ENCODE data around the gene POLH.
"Not testable (repeated sequence)": the region's sequence is repeated elsewhere in the genome, so short reads cannot be mapped to it uniquely, and the experiment has no call there.

Gene POLH

DNA sequence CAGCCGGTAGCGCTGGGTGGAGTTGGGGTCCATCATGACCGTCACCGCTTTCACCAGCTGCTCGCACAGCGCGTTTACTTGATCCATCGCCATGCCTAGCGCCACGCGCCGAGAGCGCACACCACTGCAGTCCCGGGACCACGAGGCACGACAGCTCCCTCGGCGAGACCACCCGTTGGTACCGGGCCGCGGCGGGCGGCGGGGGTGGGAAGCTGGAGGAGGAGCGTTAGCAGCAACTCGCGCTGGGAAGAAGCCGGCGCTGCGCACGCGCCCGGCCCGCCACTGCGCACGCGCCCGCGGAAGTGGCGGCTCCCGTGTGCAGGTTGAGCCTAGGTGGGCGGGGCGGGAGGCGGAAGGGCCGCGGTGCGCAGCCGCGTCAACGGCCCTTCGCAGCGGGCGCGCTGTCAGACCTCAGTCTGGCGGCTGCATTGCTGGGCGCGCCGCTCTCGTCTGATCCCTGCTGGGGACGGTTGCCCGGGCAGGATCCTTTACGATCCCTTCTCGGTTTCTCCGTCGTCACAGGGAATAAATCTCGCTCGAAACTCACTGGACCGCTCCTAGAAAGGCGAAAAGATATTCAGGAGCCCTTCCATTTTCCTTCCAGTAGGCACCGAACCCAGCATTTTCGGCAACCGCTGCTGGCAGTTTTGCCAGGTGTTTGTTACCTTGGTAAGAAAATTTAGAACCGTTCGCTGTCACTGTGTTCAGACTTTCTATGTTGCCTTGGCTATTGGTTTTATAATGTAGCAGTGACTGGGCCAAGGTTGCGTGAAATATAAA, at the start of gene POLH, which contains the start of gene XPO5:
TSS of gene POLH (plus strand) at position 414 of the 780 bp plus-strand sequence. CDS start 6,135 bp downstream, outside the sequence.
TSS of gene XPO5 (minus strand) at position 267 of the 780 bp plus-strand sequence. CDS start at position 93, 174 bp downstream.
- DNase-seq: peak; percentile 90

DNA sequence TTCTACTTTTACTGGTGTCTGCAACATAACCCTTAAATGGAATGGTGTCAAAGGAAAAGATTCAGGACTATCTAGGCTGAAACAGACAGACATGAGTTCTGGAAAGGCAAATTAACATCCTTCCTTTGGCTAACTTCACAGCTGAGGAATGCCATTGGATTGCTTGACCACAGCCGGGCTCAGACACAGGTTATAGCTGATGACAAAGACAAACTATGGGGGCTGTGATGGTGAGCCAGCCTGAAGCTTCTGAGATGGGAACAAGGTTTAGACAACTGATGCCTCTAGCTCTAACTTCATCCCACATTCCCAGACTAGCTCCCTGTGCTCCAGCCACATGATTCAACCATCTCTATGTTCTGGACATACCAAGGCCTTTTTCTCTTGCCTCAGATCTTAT, 43.8 kb upstream of the POLH start:
- no peak for DNase-seq

DNA sequence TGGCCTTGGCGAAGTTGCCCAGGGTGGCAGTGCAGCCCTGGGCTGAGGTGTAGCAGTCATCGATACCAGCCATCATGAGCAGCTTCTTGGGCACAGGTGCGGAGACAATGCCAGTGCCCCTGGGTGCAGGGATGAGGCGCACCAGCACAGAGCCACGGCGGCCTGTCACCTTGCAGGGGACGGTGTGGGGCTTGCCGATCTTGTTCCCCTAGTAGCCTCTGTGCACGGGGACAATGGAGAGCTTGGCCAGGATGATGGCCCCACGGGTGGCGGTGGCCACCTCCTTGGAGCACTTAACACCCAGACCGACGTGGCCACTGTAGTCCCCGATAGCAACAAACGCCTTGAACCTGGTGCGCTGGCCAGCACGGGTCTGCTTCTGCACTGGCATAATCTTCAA, 37.0 kb upstream of the POLH start:
- DNase-seq: not testable (repeated sequence)

DNA sequence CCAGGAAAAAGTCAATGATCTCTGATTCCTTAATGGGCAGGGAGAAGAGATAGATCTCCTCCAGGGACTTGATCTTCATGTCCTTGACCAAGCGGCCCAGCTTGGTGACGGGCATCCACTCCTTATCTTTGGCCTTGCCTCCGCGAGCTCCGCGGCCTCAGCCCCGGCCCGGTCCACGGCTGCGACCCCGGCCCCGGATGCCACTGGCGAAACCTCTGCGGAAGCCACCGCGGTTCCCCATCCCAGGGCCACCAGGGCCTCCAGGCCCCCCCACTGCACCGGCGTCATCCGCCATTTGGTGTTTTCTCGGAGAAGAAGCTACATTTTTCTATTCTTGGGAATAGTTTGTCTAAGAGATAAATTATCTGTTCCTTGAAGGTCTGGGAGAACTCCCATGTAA, 36.6 kb upstream of the POLH start:
- not testable (repeated sequence) for DNase-seq

DNA sequence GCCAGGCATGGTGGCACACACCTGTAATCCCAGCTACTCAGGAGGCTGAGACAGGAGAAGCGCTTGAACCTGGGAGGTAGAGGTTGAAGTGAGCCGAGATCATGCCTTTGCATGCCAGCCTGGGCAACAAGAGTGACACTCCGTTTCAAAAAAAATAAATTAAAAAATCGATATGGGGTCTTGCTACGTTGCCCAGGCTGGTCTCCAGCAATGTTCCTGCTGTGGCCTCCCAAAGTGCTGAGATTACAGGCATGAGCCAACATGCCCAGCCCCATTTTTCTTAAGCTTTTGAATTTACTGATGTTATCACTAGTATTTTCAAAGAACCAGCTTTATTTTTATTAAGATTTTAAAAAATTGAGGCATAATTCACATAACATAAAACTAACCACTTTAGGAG, 35.5 kb upstream of the POLH start:
- no peak for DNase-seq

DNA sequence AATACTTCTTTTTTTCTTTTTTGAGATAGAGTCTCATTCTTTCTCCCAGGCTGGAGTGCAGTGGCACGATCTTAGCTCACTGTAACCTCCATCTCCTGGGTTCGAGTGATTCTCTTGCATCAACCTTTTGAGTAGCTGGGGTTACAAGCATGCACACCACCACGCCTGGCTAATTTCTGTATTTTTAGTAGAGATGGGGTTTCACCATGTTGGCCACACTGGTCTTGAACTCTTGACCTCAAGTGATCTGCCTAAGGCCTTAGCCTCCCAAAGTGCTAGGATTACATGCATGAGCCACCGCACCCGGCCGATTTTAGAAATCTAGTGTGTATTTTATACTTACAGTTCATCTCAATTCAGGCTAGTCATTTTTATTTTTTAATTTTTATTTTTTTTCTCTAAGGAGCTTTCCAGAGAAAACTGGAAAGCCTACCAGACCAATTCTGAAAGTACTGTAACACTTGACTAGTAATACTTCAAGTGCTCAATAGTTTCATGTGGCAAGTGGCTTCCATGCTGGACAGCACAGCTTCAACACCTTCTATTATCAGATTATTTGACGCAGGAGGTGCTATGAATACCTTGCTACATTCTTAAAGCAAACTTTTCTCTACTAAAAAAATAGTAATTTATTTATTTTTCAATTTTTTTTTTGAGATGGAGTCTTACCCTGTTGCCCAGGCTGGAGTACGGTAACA, 34.1 kb upstream of the POLH start:
- no peak for DNase-seq

DNA sequence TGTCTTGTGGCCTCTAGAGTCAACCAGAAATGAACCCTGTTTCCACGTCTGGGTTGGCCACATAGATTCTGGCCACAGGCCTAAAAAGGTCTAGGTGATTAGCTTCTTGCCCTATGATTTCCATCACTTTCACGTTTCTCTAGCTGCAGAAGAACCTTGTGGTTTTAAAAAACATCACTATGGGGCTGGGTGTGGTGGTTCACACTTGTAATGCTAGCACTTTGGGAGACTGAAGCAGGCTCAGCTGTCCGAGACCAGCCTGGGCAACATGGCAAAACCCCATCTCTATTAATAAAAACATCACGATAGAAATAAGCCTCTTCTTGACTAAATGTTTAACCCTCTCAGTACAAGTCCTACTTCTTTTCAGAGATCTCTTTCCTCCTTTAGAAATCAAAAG, 31.5 kb upstream of the POLH start:
- no peak for DNase-seq

DNA sequence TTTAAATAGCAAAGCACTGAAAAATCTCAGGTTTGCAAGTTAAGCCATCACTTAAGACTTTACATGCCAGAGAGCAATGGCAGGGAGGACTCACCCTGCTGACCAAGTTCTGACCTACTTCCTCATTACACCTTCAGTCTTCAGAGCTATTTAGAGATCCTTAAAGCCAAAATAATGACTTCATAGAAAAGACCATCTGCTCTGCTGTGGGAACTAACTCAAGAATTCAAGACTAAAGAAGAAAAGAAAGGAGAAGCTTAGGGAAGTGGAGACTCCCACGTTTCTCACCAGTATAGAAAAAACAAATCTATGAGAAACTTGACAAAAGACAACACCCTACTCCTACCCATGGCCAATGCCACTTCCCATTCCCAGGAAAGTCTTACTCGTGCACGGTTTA, 28.8 kb upstream of the POLH start:
- no peak for DNase-seq

DNA sequence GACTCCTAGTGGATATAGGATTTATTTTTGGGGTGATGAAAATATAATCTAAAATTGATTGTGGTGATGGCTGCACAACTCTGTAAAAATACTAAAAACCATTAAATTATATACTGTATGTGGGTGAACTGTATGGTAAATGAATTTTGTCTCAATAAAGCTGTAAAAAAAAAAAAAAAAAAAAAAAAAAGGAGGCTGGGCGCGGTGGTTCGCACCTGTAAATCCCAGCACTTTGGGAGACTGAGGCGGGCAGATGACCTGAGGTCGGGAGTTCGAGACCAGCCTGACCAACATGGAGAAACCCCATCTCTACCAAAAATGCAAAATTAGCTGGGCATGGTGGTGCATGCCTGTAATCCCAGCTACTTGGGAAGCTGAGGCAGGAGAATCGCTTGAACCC, 18.4 kb upstream of the POLH start:
- DNase-seq: not testable (repeated sequence)

DNA sequence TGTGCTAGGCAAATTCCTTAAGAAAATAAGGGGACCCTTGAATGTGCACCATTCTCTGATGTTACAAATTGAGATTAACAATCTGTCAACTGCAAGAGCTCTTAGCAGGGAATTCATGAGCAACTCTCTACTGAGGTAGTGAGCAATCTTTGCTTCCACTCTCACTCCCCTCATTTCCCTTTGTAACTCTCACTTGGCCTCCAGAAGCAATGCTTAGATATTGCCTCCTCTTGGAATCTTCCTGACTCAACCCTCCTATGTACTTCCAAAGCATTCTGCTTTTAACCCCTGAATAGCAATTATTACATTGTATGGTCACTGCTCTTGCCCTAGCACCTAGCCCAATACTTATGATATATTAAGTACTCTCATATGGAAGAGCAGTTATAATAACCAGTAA, 16.7 kb upstream of the POLH start:
- DNase-seq: no peak

DNA sequence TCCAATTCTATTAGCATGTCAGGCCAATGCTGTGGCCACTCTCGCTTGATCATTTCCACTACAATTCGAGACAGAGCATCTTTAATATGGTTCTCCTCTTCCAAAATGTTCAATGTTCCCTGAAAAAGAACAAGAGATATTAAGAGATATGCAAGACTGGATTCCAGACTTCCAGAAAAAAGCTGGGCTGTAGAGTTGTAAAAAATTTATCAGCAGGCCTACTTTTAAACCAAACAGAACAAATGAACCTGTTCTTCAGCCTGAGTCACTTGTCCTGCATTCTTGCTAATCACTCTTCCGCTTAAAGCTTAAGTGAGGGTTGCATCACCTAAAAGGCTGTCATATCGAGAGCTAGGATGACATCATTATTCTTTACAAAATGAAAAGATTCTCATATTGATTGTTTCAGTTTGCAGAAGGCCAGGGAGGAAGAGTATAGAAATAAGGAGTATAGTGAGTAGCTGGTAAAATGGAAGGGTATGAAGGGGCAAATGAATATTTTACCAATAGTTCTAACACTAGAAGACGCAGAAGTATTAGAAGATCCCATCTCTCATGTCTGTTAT, 5.0 kb upstream of the POLH start:
- no peak for DNase-seq

DNA sequence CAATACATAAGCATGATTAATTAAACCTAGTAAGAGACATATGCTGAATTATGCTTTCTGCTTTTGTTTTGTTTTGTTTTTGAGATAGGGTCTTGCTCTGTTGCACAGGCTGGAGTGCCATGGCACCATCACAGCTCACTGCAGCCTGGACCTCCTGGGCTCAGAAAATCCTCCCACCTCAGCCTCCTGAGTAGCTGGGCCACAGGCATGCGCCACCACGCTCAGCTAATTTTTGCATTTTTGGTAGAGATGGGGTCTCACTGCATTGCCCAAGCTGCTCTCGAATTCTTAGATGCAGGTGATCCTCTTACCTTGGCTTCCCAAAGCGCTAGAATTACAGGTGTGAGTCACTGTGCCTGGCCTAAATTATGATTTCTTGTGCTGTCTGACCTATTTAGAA, 4.0 kb upstream of the POLH start:
- DNase-seq: no peak

DNA sequence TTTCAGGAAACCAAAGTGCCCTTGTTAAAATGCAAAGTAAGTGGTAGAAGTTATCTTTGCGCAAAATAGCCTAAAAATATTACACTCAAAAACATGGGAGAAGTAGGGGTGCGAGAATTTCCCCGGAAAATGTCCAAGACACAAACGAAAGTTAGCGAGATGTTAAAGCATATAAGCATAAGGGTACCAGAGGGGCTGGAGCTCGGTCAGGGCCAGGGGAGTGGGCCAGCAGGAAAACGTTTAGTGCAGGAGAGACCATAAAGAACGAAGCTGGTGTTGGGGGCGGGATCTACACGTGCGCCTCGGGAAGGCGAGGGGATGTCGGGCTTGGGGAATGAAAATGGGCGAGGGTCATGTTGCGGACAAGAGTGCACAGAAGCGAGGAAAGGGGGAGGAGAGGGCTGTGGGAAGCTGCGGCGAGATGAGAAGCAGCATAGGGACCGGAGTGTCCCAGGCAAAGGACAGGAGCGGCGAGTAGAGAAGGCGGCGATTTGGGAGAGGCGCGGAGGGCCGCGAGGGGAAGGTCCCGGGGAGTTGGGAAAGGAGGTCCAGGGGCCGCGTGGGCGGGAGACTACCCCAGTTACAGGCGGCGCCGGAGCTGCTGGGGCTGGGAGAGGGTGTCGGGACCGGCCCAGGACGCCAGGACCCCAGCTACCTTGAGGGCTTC, 747 bp upstream of the POLH start:
- DNase-seq: no peak

DNA sequence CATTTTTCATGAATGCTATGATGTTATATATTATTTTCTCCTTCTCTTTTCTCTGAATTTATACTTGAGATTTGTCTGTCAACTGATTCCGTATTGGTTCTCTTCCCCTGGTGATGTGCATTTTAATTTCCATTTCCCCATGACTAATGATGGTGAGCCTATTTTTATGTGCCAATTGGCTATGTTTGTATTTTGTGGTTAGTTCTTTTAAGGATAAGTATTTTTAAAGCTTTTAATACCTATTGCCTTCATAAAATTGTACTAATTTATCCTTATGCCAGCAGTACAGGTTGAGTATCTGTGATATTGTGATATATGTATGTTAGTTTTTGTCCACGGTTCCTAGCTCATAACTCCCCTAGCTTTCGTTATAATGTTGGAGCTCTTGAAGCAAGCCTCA, 2.8 kb downstream of the POLH start:
- DNase-seq: no peak

DNA sequence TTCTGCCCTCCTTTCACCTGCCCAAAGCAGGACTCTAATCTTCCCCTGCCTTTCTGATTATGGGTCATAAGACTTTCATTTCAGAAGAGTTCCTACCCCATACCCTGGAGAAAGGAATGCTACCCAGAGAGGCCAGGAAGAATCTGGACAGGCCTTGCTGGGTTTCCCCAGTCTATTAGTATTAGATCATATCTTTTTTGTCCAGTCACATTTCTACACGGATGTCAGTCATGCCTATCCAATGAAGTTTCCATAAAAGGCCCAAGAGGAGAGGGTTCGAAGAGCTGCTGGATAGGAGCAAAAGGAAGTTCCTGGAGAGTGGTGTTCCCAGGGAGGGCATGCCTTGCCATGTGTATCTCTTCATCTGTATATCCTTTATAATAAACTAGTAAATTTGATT, 3.2 kb downstream of the POLH start:
- DNase-seq: no peak

DNA sequence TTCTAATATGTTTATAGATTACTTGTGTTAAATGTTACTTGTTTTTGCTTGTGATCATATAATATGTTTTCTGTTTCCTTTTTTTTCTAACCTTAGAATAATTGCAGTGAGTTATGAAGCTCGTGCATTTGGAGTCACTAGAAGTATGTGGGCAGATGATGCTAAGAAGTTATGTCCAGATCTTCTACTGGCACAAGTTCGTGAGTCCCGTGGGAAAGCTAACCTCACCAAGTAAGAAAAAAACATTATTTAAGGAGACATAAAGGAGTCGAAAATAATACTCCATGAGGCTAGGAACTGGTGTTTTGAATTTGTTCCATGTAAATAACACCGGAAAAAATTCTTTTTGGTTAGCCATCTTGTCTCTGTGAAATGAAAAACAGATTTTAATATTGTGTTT, 6.9 kb downstream of the POLH start:
- no peak for DNase-seq

DNA sequence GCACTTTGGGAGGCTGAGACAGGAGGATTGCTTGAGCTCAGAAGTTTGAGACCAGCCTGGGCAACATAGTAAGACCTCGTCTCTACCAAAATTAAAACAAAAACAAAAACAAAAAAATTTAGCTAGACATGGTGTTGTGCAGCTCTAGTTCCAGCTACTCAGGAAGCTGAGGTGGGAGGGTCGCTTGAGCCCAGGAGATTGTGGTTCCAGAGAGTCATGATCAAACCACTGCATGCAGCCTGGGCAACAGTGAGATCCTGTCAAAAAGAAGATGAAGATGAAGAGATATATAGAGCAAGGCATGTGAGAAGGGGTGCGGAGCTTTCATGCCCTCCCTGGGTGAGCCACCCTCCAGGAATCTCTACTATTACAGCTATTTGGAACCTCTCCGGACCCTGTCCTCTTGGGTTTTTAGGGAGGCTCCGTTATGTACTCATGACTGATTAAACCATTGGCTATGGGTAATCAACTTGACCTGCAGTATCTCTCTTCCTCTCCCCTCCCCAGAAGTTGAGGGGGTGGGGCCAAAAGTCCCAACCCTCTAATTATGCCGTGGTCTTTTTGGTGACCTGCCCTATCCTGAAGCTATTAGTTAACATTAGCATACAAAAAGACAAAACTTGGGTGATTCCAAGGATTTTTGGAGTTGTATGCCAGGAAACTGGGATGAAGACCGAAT, 9.0 kb downstream of the POLH start:
- no peak for DNase-seq

DNA sequence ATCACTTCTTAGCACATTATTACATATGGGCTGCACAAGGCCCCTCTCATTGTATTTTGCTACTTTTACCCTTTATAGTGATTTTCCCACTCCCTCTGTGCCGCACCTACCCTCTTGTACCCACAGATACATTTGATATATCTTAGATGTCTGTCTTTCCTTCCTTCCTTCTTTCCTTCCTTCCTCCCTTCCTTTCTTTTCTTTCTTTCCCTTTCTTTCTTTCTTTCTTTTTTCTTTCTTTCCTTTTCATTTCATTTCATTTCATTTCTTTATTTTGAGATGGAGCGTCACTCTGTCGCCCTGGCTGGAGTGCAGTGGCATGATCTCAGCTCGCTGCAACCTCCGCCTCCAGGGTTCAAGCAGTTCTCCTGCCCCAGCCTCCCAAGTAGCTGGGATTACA, 12.2 kb downstream of the POLH start:
- no peak for DNase-seq

DNA sequence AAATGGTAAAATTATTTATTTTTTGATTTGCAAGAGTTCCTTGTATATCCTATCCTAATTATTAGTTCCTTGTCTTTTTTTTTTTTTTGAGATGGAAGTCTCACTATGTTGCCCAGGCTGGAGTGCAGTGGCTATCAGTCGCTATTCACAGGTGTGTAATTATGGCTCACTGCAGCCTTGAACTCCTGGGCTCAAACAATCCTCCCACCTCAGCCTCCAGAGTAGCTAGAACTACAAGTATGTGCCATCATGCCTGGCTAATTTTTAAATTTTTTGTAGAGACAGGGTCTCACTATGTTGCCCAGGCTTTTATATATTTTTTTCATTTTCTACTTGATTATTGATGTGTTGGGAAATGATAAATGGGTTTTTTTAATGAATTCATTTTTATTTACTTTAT, 13.6 kb downstream of the POLH start:
- not testable (repeated sequence) for DNase-seq

DNA sequence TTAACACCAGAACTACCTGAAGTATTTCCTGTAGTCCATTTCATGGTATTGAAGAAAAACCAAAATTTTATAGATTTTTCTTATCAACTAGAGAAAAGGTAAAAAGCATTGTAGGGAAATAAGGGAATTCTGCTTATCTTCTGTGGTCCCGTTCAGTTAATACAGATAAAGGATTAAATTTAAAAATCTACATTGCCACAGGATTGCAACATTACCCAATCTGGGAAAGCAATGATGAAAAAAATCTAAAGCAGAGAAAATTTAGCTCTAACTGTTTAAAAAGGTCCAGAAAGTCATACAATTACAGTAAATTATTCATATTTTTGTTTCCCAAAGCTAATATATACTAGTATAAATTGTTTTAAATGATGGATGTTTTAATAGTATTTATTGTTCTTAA, 18.0 kb downstream of the POLH start:
- DNase-seq: no peak

DNA sequence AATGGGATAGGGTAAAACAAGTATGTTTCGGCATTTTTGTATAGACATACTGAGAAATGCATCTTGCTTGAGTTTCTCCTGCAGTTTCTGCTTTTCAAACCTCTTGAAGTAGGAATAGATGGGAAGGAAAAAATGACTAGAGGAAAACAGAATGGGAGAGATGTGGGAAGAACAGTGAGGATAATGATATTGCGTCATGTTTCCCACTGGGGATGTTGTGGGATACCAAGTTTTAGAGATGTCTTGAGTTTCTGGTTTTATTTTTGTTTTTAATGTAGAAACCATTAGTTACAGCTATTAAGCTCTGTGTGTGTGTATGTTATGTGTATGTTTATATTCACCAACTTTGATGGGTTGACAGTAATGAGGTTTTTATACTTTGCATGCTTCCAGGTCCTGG, 24.6 kb downstream of the POLH start:
- DNase-seq: no peak

DNA sequence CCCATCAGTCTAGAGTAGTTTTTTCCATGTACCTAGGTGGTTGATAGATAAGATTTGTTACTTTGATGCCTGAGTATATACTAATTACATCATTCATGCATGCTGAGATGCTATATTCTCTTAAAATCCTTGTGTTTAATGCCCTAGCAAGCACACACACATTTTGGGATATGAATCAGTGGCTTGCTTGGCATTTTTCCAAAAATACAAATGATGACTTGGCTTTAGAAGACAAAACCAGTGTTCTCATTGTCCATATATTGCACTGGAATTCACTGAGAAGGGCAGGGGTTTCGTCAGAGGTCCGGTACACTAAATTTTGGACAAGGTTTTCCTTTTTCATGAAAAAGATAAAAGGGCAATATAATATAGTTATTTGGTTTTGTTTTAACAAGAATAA, 28.2 kb downstream of the POLH start:
- DNase-seq: no peak

DNA sequence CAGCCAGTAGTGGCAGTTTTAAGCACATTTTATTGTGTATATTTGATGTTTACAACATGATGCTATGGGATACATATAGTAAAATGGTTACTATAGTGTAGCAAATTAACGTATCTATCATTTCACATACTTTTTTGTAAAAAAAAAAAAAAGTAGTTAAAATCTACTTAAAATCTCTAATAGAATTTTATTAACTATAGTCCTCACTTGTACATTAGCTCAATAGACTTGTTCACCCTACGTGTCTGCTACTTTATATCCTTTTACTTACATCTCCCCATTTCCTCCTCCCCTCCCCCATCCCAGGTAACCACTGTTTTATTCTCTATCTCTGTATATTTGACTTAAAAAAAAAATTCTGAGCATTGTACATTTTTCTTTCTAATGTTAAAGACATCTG, 30.0 kb downstream of the POLH start:
- no peak for DNase-seq

All from DMS 273 treated with DMSO at 0.1 percent for 48 hours (cell line).